HG03439 (cell line): ENCODE measurements around the gene KCNF1.

Experiments used
- ATAC-seq: cut with Tn5 transposase; IDR thresholded peaks from one replicate; pipeline ENCODE4 v1.9.1; 2021; ENCODE audit warnings: mild to moderate bottlenecking, moderate library complexity; ENCODE audit not compliant: unreplicated experiment

KCNF1 gene

GRCh38 chr2:10901160-10901939 is 10.4 kb upstream of the KCNF1 start:
- no peak for ATAC-seq

DNA sequence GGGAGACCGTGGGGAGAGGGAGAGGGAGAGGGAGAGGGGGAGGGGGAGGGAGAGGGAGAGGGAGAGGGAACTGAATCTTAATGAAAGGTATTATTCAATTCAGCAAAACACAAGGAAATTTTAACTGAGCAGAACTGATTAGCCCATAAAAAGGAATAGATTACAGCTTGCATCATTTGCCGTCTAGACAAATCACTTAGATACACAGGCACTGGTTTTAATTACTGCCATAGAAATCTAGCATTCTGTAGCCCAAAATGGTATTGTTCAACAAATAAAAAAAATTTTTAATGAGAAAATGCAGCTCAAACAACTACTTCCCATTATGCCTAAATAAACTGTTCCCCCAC is 7.9 kb upstream of the KCNF1 start:
- no peak for ATAC-seq

- no peak for ATAC-seq
Measured at GRCh38 chr2:10904455-10904854, 7.3 kb upstream of the KCNF1 start.

- no peak for ATAC-seq
Measured at GRCh38 chr2:10905006-10905861, 6.5 kb upstream of the KCNF1 start.

- ATAC-seq: no peak
Measured at GRCh38 chr2:10905862-10906143, 5.9 kb upstream of the KCNF1 start.

DNA sequence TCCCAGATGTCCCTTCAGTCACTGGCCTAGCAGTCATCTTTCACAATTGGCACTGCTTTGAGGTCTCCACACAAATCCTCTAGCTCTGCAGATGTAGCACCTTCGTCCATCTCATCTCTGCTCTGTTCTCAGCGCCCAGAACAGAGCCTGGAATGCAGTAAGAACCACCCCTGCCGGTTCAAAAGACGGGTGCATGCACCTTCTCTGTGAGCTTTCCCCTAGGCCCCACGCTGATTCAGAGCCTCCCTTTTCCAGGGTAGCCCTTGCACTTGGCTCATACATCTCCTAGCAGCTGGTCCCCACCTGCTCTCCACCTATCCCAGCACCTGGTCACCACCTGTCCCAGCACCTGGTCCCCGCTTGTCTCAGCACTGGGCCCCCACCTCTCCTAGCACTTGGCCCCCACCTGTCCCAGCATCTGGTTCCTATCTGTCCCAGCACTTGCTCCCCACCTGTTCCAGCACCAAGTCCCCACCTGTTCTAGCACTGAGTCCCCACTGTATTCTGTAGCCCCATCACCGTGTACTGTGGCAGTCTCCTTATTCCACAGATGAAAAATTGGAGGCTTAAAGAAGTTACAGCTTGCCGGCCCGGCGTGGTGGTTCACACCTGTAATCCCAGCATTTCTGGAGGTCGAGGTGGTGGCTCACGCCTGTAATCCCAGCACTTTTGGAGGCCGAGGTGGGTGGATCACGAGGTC is 4.7 kb upstream of the KCNF1 start:
- no peak for ATAC-seq

GRCh38 chr2:10908195-10908594 is 3.5 kb upstream of the KCNF1 start:
- ATAC-seq: no peak

DNA sequence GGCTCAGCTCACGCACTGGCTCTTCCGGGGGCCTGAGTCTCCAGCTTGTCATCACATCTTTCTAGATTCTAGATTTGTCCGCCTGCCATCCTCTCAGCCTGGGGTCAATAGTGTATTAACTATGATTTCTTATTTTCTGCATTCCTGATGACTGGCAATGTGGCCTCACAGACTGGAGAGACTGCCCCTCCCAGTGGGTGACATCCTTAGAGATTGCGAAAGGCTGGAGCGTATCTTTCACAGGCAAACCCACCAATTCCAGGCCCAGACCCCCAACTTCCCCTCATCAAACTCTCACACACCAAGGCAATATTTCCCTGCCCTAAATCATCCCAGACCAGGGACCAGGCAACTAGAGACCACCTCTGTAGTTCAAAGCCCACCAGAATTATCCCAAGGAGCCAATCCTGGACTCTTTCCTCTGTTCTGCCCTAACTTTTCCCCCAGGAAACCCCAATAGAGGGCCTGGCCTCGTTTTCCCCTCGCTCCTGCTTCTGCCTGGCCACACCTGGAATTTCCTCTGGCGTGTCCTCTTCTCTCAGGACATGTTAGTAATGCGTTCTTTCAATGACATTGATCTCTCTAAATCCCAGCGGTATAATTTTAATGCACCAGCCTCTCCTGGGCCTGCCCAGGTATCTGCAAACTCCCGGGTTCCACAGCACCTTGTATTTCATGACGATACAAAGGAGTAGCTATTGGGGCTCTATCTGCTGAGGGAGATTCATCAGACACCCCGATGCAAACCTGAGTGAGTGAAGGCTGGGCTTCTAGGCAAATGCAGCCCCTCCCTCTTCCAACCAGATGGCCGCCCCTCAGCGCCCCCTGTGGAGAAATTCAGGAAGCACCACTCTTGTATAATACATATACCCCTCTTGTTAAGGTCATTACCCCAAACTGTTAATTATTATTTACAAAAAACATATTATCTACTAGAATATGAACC is 2.4 kb upstream of the KCNF1 start:
- no peak for ATAC-seq

- ATAC-seq: no peak
Measured at GRCh38 chr2:10909996-10910341, 1.8 kb upstream of the KCNF1 start.

- no peak for ATAC-seq
Measured at GRCh38 chr2:10910625-10911024, 1.1 kb upstream of the KCNF1 start.

- ATAC-seq: no peak
Measured at GRCh38 chr2:10912076-10912731, 470 bp downstream of the KCNF1 start.

DNA sequence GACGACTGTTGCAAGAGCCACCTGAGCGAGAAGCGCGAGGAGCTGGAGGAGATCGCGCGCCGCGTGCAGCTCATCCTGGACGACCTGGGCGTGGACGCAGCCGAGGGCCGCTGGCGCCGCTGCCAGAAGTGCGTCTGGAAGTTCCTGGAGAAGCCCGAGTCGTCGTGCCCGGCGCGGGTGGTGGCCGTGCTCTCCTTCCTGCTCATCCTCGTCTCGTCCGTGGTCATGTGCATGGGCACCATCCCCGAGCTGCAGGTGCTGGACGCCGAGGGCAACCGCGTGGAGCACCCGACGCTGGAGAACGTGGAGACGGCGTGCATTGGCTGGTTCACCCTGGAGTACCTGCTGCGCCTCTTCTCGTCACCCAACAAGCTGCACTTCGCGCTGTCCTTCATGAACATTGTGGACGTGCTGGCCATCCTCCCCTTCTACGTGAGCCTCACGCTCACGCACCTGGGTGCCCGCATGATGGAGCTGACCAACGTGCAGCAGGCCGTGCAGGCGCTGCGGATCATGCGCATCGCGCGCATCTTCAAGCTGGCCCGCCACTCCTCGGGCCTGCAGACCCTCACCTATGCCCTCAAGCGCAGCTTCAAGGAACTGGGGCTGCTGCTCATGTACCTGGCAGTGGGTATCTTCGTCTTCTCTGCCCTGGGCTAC is 1.2 kb downstream of the KCNF1 start:
- ATAC-seq: no peak

- ATAC-seq: no peak
Measured at GRCh38 chr2:10913501-10914271, 2.0 kb downstream of the KCNF1 start.

- no peak for ATAC-seq
Measured at GRCh38 chr2:10914272-10914693, 2.5 kb downstream of the KCNF1 start.

- no peak for ATAC-seq
Measured at GRCh38 chr2:10915236-10915635, 3.5 kb downstream of the KCNF1 start.

DNA sequence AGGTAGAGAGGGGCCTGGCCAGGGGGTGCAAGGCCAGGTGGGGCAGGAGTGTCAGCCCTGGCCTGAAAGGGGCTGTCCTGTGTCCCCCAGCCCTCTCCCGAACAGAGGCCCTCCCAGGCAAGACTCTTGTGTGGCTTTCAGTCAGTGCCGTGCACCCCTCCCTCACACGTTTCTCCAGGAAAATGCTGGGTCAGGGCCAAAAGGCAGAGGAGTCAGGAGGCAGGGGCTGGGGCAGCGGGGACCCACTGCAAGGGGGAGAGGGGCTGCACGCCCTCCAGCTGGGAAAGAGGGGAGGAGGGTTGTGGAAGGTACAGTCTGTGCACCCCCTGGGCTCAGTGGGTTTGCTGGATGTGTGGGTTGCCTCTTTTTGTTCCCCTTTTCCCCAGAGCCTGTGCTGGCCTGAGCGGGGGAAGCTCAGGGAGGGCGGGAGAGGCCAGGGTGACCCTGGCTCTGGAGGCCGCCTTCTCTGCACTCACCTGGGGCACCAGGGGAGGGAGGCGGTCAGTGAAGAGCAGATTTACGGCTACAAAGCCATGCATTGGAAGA is 4.1 kb downstream of the KCNF1 start:
- no peak for ATAC-seq

GRCh38 chr2:10916953-10917352 is 5.2 kb downstream of the KCNF1 start:
- ATAC-seq: no peak

DNA sequence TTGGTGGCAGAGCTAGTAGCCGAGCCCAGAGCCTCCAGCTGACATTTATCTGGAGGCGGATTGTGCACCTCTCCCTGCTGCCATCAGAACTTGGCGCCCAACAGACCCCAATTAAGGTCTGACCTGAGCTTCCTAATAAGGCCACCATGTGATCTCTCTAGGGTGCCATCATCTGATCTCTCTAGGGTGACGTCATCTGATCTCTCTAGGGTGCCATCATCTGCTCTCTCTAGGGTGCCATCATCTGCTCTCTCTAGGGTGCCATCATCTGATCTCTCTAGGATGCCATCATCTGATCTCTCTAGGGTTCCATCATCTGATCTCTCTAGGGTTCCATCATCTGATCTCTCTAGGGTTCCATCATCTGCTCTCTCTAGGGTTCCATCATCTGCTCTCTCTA is 6.2 kb downstream of the KCNF1 start:
- ATAC-seq: no peak
